Stimulated activated CD4-positive, alpha-beta T cell treated with anti-CD3 and anti-CD28 coated beads, Interleukin-4, amount 100 ng/mL, for 48 hours (primary cell): ENCODE results near the gene CFAP300.
A peak's percentile ranks its signal among the peaks of the same experiment; 100 is the strongest.

Experiments used
- DNase-seq, 2 donors: peaks; one replicate each; pipeline ENCODE4 v3.0.0-alpha.2; 2020; ENCODE audit warnings: low read depth in 2 of 2

The CFAP300 gene

DNA sequence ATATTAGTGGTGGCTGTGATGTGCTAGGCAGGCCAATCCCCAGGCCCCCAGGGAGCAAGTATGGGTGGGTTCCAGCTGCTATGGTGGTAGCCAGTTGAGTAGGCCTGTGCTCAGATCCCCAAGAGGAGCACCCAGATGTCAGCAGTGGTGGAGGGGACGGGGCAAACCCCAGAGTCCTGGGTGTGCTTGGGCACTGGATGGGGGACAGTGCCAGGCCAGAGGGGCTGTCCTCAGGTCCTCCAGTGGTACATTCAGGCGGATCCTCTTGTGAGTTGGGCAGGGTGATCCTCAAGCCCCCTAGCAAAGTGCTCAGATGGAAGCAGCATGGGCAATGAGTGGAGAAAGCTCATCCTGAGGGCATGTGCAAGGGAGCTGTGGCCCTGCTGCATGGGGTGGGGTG is 26.0 kb downstream of the CFAP300 start:
- DNase-seq: no peak

DNA sequence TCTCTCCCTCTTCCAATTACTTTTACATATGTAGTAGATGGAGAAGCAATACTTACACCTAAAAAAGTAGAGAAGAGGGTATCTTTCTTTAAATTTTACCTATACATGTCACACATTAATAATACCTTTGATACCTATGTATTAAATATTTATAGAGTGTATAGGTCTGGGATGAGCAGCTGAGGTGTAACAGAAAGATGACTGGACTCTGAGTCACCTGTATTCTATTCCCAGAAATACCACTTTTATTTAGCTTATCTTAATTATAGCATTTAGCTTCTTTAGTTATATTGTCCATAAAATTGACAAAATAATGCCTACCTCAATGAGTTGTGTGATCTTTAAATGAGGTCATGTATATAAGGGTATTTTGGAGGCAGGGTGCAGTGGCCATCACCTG is 32.4 kb downstream of the CFAP300 start:
- no peak for DNase-seq

DNA sequence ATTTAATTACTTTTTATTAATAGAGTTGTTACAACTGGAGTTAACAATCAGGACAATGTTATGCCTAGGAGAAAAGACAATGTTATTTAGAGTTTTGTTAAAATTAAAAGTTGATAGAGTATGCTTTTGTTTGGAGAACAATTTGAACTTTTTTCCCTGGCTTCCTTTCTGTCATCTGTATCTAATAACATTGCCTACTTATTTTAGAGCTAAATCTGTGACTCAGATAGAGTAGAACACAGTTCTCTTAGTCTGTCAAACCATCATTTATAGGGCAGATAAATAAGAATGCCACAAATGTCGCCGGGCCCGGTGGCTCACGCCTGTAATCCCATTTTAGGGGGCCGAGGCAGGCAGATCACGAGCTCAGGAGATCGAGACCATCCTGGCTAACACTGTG is 34.1 kb downstream of the CFAP300 start:
- no peak for DNase-seq

DNA sequence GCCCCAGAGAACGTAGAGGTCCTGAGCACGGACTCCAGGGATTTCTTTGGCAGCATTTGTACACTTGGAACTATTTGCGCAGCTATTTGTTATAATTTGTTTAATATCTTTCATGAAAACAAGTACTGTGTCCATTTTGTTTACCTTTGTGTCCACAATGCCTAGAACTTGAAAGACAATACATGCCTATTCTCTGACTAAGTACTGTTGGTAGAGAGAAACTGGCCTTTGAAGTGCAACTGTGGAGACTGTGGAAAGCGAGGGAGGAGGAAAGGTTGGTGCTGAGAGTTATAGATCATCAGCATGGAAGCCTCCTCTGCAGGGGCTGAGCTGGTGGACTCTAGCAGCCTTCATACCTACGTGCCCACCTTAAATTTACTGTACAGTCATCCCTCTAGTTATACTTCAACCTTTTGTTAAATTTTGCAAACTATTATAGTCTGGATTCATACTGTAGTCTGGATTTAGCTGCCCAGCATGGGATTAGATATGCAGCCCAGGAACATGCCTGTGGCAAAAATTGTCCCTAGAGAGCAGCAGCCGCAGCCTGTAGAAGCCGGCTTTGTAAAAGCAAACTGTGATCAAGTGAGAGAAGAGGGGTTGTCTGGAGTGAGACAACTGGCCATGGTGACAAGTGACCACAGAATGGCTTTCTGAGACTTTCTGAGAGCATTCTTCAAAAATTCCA is 38.8 kb downstream of the CFAP300 start:
- no peak for DNase-seq

DNA sequence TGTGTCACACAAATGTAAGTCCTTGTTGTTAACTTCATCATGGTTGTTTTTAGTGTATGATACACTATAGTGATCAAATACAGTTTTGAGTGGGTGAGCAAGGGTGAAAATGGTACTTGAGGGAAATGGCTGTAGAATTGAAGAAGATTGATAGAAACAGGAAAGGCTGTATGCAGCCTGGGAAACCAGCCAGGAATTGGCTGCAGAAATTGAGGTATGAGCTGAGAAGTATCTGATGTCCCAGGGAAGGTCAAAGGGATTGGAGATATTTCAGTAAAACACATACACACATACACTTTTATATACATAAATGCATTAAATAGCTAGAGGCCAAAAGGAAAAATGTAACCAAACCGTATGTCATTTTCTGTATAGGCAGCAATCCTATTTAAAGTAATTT is 49.9 kb downstream of the CFAP300 start:
- DNase-seq: no peak

DNA sequence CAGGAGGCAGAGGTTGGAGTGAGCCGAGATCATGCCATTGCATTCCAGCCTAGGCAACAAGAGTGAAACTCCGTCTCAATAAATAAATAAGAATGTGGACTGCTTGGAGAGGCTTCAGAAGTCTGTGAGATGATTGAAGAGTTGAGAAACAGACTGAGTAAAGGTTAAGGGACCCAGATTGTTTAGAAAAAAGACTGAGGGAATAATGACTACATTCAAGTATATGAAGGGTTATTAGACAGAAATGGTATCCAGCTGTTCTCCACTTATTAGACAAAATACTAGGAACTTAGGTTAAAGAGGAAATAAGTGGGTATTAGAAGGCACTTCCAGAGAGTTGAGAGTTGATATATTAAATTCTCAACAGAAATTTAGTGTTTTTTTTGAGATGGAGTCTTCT is 52.5 kb downstream of the CFAP300 start:
- no peak for DNase-seq

DNA sequence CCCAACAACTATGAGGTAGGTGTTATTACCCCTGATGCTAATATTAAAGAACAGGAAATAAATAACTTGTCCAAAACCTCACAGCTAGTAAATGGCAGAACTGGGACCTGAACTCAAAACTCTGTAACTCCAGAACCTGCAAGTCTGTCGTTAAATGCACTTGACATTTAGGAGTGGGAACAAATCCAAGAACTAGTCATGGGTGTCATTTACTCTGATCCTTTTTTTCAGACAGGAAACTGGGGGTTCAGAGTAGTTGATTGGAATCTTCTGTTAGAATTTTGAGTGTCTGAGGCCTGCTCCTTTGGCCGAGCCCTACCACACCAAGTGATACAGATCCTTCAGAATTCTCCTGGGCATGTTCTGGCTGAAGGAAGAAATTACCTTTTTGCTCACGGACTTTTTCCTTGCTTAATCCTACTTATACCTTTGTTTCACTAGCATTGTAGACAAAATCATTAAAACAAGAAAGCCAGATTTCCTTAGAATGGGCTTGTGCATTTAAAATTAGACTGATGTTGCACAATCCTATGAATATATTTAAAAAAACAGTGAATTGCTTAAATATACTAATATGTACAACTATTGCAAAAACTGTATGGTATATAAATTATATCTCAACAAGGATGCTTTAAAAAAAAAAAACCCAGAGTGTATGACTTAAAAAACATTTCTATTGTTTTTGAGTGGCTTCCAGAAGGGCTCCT is 61.6 kb downstream of the CFAP300 start:
- DNase-seq: no peak

DNA sequence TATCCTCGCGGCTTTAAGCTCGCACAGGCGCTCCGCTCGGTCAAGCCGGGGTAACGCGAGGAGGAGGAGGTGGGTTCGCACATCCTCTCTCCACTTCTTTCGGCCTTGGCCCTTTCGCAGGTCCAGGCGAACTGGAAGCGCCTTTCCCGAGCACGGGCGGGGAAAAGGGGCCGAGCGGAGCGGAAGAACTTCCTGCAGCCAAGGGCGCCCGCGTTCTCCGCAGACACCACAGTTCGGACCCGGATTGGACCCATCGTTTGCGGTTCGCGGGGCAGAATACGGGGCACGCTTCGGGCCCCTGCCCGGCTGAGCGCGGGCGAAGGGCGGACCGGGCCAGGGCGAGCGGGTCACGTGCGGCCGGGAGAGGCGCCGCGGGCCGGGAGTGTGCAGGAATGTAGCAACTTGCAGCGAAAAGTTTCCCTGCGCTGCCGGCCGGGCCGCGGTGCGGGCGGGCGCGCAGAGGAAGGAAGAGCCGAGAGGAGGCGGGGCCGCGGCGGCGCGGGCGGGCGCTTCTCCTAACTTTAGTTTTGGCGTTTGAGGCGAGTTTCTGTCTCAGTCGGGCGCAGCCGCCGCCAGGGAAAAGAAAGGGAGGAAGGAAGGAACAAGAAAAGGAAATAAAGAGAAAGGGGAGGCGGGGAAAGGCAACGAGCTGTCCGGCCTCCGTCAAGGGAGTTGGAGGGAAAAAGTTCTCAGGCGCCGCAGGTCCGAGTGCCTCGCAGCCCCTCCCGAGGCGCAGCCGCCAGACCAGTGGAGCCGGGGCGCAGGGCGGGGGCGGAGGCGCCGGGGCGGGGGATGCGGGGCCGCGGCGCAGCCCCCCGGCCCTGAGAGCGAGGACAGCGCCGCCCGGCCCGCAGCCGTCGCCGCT is 62.9 kb downstream of the CFAP300 start, which contains the start of gene YAP1:
Gene YAP1, plus strand, starts transcription at position 552 of the 865 bp plus-strand sequence. CDS start 402 bp downstream, outside the sequence.
- peak; percentile 51 to 63 for DNase-seq

DNA sequence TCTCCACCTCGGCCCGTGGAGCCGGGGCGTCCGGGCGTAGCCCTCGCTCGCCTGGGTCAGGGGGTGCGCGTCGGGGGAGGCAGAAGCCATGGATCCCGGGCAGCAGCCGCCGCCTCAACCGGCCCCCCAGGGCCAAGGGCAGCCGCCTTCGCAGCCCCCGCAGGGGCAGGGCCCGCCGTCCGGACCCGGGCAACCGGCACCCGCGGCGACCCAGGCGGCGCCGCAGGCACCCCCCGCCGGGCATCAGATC is 63.4 kb downstream of the CFAP300 start:
- DNase-seq: no peak

DNA sequence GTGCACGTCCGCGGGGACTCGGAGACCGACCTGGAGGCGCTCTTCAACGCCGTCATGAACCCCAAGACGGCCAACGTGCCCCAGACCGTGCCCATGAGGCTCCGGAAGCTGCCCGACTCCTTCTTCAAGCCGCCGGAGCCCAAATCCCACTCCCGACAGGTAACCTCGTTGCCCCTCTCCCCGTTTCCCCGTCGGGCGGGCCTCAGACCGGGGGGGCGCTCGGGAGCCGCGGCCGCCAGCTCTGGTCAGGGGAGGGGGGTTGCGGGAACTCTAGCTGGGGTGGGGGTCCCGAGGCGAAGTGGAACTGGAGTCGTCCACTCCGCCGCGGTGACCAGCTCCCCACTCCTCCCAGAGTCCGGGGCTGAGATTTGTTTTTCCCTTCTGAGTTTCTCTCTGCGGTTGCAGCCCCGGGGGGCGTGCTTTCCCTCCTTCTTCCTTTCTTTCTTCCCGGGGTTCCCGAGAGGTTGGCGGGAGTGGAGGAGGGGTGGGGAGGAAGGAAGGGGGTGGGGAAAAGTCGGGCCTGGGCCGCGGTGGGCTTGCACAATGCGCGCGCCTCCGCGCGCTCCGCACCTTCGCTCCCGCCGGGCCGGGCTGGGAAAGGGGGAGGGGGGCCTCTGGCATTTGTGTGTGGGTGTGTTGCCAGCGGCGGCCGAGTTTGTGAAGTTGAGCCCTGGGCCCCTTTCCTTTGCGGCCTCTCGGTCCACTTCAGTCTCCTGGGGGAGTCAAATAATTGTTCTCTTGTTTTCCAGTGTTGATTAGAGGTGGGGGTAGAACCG is 64.0 kb downstream of the CFAP300 start:
- DNase-seq: peak in 1 of 2 donors; percentile 5

DNA sequence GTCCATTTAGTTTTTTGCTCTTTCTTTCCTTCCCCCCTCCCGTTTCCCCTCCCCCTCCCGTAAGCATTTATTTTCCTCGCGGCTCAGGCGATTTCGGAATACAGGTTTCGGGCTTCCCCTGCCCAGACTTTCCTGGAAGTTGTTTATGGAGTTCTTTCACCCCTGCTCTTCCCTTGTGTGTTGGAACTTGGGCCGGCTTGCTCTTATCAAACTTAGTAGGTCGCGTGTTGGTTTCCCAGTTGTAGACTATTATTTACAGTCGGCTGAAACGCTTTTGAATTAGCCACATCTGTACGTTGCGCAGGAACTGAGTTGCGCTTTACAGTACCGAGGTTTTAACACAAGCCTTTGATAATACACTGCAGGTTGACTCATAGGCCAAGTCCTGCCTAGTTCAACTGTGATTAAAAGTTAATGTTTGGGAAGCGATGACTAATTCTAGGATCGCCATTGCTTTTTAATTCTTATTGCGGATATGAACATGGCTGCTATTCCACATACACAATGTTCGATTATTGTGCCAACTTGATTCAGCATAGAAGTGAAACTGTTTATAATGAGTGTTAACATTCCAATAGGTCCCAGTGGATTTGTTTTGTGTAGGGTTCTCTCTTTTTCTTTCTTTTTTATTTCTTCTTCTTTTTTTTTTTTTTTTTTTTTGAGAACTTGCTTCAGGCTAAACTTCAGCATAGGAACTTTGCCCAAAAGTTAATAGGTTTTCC is 64.7 kb downstream of the CFAP300 start:
- DNase-seq: no peak

DNA sequence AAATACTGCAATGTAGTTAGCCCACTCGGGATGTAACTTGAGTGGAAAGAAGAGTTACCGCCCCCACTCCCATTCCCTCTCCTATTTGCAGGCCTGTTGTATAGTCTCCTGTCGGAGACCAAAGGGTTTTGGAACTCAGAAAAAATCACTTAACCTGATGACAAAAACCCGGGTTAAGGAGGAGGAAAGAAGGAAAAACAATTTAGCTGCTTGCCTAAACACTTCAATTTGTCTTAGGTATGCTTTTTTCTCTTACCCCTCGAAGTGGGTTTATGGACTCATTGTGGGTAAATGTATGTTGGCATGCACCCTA is 65.2 kb downstream of the CFAP300 start:
- DNase-seq: no peak

DNA sequence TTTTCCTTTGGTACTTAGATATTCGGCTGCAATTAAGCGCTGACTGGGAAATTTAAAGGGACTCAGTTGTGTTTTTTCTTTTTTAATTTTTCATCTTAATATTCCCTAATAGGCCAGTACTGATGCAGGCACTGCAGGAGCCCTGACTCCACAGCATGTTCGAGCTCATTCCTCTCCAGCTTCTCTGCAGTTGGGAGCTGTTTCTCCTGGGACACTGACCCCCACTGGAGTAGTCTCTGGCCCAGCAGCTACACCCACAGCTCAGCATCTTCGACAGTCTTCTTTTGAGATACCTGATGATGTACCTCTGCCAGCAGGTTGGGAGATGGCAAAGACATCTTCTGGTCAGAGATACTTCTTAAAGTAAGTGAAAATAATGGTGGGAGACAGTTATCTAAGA is 66.8 kb downstream of the CFAP300 start:
- DNase-seq: no peak

DNA sequence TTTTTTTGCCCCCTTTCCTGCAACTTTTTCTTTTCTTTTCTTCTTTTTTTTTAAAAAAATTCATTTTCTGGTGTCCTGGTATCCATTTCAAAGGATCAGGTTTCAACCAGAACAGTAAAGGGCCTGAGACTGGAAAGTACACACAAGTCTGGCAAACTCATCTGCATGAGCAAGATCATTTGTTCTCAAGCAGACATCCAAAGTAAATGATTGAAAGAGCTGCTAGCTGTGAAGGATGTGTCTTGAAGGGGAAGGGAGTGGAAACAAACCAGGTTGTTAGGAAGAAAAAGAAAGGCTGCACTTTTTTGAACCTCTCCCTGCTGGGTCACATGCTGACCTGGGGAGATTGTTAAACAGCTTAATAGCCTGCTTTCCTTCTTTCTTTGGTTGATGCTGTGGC is 68.3 kb downstream of the CFAP300 start:
- no peak for DNase-seq

DNA sequence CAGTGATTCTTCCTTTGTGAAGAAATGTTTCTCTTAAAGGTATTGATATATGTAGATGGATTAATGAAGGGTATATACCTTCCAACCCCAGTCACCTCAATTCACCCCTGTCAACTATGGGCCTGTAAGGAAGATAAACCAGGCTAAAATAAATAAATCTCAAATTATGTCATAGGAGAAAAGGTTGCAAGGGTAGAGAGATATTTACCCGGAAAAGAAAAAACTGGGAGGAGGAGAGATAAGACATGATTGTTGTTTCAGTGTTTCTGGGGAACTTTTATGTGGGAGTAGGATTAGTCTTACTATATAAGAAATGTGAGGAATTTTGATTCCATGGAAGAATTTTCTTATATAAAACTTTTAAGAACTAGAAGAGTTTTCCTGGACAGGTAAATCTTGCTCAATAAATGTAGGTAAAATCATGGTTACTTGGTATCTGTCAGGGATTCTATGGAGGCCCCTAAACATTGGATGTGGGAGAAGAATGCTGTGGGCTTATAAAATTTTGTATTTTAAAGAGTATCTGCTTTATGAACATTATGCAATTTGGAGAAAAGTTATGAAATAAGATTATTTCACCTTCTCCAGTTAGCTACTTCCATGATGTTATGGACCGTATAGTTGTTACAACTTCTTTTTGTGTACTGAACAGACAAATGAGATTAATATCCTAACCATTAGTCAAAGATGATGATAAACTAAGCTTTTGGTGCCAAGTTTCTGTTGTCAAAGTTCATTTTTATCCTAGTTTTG is 69.4 kb downstream of the CFAP300 start:
- DNase-seq: no peak

DNA sequence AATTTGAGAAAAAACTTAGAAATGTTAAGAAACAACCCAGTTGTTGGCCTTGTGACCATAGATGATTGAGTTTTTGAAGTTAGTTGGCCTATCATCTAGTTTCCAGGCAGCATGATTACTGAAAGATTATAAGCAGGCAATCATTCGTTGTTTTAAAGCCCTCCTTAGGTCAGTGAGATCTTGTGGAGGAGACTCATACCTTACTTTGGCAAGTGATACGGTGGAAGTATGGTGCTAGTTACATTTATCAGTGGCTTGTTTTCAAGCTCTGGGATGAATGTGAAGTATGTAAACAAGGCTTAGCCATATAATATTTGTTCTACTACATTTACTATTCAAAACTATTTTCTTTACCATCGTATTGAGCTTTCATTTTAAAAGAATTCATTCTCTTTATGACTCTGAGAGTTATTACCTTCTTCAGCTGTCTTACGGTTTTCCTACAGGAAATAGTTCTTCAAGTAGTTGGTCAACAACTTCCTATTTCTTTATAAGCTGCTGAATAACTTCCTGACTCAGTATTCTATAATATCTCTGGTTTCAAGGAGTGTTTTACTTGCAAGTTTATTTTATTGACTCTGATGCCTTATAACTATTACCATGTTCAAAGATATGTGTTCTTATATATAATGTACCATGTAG is 70.4 kb downstream of the CFAP300 start:
- no peak for DNase-seq

DNA sequence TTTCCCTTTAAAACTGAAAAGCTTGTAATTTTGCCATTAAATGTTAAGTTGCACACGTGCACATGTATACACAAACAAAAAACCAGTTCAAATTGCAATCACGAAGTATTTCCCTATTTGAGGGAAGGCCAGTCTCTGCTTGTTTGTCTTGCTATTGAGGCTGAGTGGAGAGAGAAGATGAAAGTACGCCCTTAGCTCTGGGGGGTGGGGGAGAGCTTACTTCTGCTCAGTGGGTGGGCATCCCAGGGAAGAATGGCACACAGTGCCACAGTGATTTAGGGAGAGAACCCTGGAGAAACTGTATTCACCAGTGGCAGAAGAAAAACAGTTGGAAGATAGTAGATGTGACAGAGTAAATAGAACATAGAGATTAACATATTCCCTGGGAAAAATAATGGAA is 71.7 kb downstream of the CFAP300 start:
- DNase-seq: no peak

DNA sequence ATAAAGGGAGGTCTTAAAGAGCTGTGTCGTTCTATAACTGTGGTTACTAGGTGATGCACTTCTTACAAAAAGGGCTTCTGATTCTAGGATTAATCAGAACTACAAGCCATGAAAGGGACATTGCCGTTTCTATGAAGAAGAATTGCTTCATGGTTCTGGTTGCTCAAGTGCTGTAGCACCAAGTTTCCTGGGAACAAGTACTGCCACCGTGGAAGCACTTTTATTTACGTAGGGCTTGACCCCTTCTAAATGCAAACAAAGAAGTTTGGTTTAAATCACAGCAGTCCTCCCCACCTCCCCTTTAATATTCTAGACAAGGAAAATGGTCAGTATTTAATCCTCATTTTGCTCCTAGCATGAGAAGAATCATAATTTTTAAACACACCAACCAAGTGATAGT is 72.8 kb downstream of the CFAP300 start:
- DNase-seq: no peak

DNA sequence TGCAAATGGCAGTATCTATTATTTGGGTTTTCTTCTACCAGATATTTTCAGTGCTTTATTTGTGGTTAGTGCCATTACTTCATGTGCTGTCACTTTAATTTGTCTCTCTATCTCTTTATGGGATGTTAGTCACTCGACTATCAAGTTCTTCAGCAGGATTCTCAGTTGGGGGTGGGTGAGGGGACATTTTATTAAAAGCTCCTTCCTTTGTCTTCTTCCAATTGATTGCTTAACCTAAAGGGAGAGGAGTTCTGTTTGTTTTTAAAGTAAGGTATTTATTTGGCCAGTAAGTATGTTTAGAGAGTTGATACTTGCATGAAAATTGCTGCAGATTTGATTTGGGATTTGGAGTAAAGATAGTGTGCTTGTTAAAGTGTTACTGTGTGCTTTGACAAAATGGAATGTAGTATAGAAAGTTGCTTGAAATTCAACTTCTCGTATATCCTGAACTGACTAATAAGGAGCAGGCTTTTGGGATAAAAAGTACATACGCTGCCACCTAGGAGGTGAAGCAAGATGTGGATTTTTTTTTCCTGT is 73.3 kb downstream of the CFAP300 start:
- DNase-seq: no peak

DNA sequence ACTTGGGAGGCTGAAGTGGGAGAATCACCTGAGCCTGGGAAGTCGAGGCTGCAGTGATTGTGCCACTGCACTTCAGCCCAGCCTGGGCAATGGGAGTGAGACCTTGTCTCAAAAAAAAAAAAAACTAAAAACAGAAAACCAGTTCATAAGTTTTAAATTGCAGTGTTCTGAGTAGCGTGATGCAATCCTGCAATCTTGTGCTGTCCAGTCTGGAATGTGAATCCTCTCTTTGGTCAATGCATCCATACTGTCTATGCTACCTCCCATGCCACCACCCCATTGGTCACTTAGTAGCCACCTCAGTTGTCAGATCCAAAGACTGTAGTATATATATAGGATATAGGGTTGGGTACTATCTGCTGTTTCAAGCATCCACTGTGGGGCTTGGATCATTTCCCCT is 74.1 kb downstream of the CFAP300 start:
- no peak for DNase-seq
